Raji (cell line): ENCODE measurements around the gene PTPN11.
A peak's percentile ranks its signal among the peaks of the same experiment; 100 is the strongest.

Source experiments
- POLR2A ChIP-seq: IDR thresholded peaks from 2 replicates; pipeline ENCODE4 v1.6.1; 2011; ENCODE audit warnings: low read depth, low read length, control low read depth; ENCODE audit not compliant: insufficient read depth

Gene PTPN11

GRCh38 chr12:112406519-112407488 lies 11.9 kb upstream of the PTPN11 start:
- no peak for TF ChIP-seq POLR2A

DNA sequence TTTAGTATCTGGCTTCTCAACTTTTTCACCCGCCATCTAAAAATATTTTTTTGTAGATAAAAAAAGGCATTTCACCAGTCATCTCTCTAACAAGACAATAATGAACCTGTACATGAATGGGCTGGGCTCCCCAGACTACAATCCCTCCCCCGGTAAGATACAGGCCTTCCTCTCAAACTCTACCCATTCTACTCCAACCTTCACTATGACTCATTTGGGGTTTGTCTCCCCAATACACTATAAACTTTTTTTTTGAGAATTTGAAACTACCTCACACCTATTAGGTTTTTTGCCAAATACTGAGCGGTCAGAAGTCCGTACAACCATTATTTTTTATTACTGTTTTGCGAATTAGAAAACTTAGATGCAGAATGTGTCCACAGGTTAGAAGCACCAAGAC lies 10.1 kb upstream of the PTPN11 start:
- TF ChIP-seq POLR2A, result no peak

DNA sequence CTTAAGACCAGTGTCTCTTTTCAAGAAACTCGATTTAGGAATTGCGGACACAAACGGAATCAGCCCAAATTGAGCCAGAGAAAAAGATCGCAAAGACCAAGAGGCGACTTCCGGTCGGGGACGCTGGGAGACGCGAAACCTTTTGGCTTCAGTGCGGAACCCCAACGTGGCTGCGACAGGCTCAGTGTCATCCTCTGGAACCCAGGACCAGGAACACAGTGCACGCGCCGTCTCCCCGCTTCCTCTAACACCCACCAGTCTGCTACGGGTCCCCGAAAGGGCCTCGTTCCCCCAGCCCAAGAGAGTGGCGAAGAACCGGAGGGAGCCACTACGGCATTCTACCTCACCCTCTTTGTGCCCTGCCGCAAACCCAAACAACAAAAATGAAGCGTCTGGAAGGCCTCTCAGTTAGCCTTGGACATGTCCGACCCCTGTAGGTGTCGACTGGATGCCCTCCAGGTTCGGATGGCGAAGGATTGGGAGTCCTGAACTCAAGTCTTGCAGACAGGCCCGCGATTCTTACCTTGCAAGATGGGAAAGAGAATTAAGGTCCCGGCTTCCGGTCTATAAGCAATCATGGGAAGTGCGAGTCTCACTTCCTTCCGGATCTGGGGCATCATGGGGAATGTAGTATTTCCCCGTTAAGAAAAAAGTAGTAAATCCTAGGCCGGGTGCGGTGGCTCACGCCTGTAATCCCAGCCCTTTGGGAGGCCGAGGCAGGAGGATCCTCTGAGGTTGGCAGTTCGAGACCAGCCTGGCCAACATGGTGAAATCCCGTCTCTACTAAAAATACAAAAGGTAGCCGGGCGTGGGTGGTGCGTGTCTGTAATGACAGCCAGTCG lies 9.5 kb upstream of the PTPN11 start, which contains the start of gene RPL6:
Gene RPL6 (minus strand): TSS at position 542 of the 842 bp plus-strand sequence. CDS start 949 bp downstream, outside the sequence.
- peak; percentile 98 for TF ChIP-seq POLR2A

GRCh38 chr12:112409906-112410244 lies 8.9 kb upstream of the PTPN11 start:
- no peak for TF ChIP-seq POLR2A

DNA sequence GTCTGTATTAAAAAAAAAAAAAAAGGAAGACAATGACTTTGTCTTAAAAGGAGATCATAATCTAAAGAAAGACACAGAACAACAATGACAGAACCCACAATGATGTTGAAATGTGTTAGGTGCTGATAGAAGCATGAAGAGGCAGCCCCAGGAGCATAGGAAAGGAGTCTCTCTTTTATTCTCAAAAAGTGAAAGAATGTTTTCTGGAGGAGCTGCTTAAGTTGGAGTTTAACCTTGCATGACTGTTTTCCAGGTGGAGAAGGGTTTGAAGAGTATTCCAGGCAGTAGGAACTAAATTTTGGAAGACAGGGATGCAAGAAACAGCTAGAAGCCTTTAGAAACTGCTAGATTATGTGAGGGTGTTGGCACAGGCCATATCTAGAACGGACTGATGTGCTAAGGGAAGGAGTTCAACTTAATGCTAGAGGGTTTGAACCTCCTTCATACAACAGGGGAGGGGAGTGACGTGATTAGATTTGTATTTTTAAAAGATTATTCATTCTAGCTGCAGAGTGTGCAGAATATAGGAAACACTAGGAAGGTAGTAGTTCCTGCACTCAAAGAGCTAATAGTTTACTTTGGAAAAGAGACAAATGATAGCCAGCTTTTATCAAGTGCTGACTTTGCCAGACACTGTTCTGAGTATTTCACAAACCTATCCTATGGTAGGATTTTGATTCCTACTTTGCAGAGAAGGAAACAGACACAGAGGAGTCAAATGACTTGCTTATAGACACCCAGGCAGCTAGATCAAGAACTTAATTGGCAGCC lies 4.7 kb upstream of the PTPN11 start:
- no peak for TF ChIP-seq POLR2A

GRCh38 chr12:112418273-112418607 lies 507 bp upstream of the PTPN11 start:
- TF ChIP-seq POLR2A, result no peak

- no peak for TF ChIP-seq POLR2A
Measured at GRCh38 chr12:112419297-112420133, 768 bp downstream of the PTPN11 start.

DNA sequence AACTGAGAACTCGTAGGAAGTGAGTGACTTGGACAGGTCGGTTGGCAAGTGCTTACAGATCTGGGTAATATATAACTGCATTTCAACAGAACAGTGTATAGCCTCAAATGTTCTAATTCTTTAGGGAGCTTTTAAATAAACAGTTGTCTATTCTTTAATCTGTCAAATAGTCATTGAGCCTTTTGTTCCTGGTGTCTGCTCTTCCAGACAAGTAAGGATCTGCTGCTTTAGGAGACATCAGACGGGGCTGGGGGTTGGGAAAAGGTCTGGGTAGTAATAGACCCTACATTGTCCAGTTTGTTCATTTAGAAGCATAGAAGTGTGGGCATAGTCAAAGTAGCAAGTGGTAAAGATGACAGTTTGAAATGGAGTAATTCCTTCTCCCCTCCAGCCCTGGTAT lies 2.0 kb downstream of the PTPN11 start:
- TF ChIP-seq POLR2A, result no peak

GRCh38 chr12:112421363-112421762 lies 2.6 kb downstream of the PTPN11 start:
- TF ChIP-seq POLR2A, result no peak

DNA sequence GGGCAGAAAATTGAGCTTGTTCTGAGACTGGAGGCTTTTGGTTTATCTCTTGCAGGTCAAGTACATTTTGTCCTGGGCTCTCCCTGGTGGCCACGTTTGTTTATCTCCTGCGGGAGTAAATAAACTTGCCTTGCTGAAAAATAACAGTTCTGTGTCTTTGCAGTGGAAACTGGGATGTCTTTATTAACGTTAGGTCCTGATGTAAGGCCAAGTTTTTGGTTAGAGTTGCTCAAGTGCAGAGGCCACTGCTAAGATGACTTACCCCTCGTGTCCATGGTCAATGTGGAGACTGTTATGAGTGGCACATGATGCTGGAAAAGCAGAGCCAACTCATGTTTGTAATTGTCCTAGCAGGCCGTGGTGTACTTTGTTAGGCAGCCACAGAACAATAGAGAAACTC lies 3.8 kb downstream of the PTPN11 start:
- TF ChIP-seq POLR2A, result no peak

- no peak for TF ChIP-seq POLR2A
Measured at GRCh38 chr12:112424126-112424525, 5.4 kb downstream of the PTPN11 start.

GRCh38 chr12:112425582-112426382 lies 7.0 kb downstream of the PTPN11 start:
- TF ChIP-seq POLR2A, result no peak

DNA sequence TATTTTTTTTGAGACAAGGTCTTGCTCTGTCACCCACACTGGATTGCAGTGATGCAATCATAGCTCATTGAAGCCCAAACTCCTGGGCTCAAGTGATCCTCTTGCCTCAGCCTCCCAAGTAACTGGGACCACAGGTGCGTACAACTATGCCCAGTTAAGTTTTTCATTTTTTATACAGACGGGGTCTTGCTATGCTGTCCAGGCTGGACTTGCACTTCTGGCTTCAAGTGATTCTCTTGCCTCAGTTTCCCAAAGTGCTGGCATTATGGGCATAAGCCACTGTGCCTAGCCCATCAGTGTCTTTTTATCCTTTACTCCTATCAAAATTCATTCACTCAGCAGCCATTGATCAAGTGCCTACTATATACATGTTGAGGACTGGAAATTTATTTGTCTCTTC lies 9.0 kb downstream of the PTPN11 start:
- no peak for TF ChIP-seq POLR2A
